HCT116 (cell line): ENCODE measurements around the gene BCR. TPM values are rescaled to one million over a fixed set of nuclear protein-coding genes. Genes with fewer than 3 reads are reported as not detected.

Source experiments
- ATAC-seq: fragments of 200-7000 bp; cut with Tn5 transposase; 2 replicates; pipeline ENCODE4 v1.9.1; 2020; ENCODE audit warnings: mild to moderate bottlenecking, moderate library complexity
- BruUV-seq: library from RNA; stranded (reverse); fragments of 400-500 nt; replicated peaks from 2 replicates; lab custom pipeline; 2021; lab: Mats Ljungman, UMichigan
- CTCF ChIA-PET: fragments of 300-600 bp; sonication (Branson Sonifier 250); formaldehyde crosslinking; loops from one replicate; lab custom pipeline; 2021; ENCODE audit warnings: antibody characterized with exemption; lab: Charles Lee
- POLR2A ChIA-PET: fragments of 300-600, 350-600 bp; sonication (Branson Sonifier 250); formaldehyde crosslinking; loops from one replicate; lab custom pipeline; 2021; ENCODE audit warnings: antibody characterized with exemption; lab: Charles Lee
- RAD21 ChIA-PET, 2 experiments: fragments of 300-600 bp; sonication (Branson Sonifier 250); formaldehyde crosslinking; loops; one replicate each; lab custom pipeline; 2023; ENCODE audit warnings: low total read pairs in 2 of 2; ENCODE audit not compliant: uncharacterized antibody in 2 of 2, unreplicated experiment in 2 of 2, low non-redundant PET in 1 of 2; lab: Charles Lee
- DNase-seq: peaks from one replicate; pipeline ENCODE4 v3.0.0-alpha.2; 2010; ENCODE audit warnings: low read depth, low spot score
- H2AFZ ChIP-seq: fragments of 200-600 bp; shearing (Covaris generic), sonication (generic); 2 replicates; pipeline ENCODE4 v1.6.1; 2017; ENCODE audit warnings: low read depth, mixed run types, mixed read lengths, antibody characterized with exemption, low read length; ENCODE audit not compliant: poor library complexity, severe bottlenecking
- H3K27ac ChIP-seq: 2 replicates; pipeline ENCODE4 v1.5.1; 2012; ENCODE audit warnings: low read depth, low read length
- H3K27me3 ChIP-seq: fragments of 200-600 bp; sonication (generic); 2 replicates; pipeline ENCODE4 v1.6.1; 2016; ENCODE audit warnings: mixed run types, low read length, mixed read lengths; ENCODE audit not compliant: insufficient read depth
- H3K36me3 ChIP-seq, 2 experiments: fragments of 200-500 bp in 1 of 2; fragments of 200-600 bp in 1 of 2; sonication (Bioruptor generic) in 1 of 2; sonication (generic) in 1 of 2; 2 replicates each; pipeline versions ENCODE4 v1.5.1 to v1.6.1; 2014 to 2016; ENCODE audit warnings: low read length in 2 of 2, inconsistent platforms in 1 of 2, mixed read lengths in 1 of 2, mixed run types in 1 of 2; ENCODE audit not compliant: insufficient read depth in 2 of 2, control insufficient read depth in 1 of 2
- H3K4me1 ChIP-seq, 2 experiments: fragments of 200-600 bp in 1 of 2; sonication (generic) in 1 of 2; 2 replicates each; pipeline versions ENCODE4 v1.5.1 to v1.6.1; 2012 to 2017; ENCODE audit warnings: low read length in 2 of 2, inconsistent platforms in 1 of 2, mild to moderate bottlenecking in 1 of 2, mixed read lengths in 1 of 2, mixed run types in 1 of 2, moderate library complexity in 1 of 2; ENCODE audit not compliant: insufficient read depth in 2 of 2, control insufficient read depth in 1 of 2
- H3K4me2 ChIP-seq: fragments of 200-600 bp; sonication (generic); 2 replicates; pipeline ENCODE4 v1.6.1; 2017; ENCODE audit warnings: mixed run types, low read length, mixed read lengths
- H3K4me3 ChIP-seq, 2 experiments: fragments of 200-600 bp in 1 of 2; sonication (generic) in 1 of 2; replicated peaks in 1 of 2; 2 replicates each; pipeline ENCODE4 v1.5.1; 2011 to 2016; ENCODE audit warnings: low read length in 2 of 2, control low read depth in 1 of 2, low read depth in 1 of 2, mild to moderate bottlenecking in 1 of 2, mixed read lengths in 1 of 2, mixed run types in 1 of 2
- H3K79me2 ChIP-seq: fragments of 200-600 bp; sonication (generic); 2 replicates; pipeline ENCODE4 v1.6.1; 2017; ENCODE audit warnings: mild to moderate bottlenecking, mixed run types, low read length, moderate library complexity, mixed read lengths; ENCODE audit not compliant: insufficient read depth
- H3K9ac ChIP-seq: fragments of 200-600 bp; sonication (generic); 2 replicates; pipeline ENCODE4 v1.6.1; 2016; ENCODE audit warnings: low read length, mixed read lengths
- H3K9me2 ChIP-seq: fragments of 200-600 bp; sonication (generic), shearing (Covaris generic); 2 replicates; pipeline ENCODE4 v1.6.1; 2017; ENCODE audit warnings: mixed run types, mild to moderate bottlenecking, moderate library complexity; ENCODE audit not compliant: insufficient read depth
- H3K9me3 ChIP-seq, 2 experiments: fragments of 200-500 bp in 1 of 2; fragments of 200-600 bp in 1 of 2; sonication (Bioruptor generic) in 1 of 2; sonication (generic) in 1 of 2; 2 replicates each; pipeline ENCODE4 v1.6.1; 2014 to 2017; ENCODE audit warnings: low read length in 2 of 2, mixed read lengths in 2 of 2, inconsistent platforms in 1 of 2, low read depth in 1 of 2, mild to moderate bottlenecking in 1 of 2, mixed run types in 1 of 2, moderate library complexity in 1 of 2; ENCODE audit not compliant: control insufficient read depth in 1 of 2, insufficient read depth in 1 of 2
- H4K20me1 ChIP-seq: fragments of 200-600 bp; sonication (generic), shearing (Covaris generic); 2 replicates; pipeline ENCODE4 v1.6.1; 2017; ENCODE audit warnings: mixed run types, mild to moderate bottlenecking, moderate library complexity; ENCODE audit not compliant: insufficient read depth
- CBX3 ChIP-seq: IDR thresholded peaks from 2 replicates; pipeline ENCODE4 v1.6.1; 2012; ENCODE audit warnings: low read depth
- EGR1 ChIP-seq: IDR thresholded peaks from 2 replicates; pipeline ENCODE4 v1.6.1; 2012; ENCODE audit warnings: low read depth
- ELF1 ChIP-seq: IDR thresholded peaks from 2 replicates; pipeline ENCODE4 v1.6.1; 2012; ENCODE audit warnings: low read depth, borderline replicate concordance
- JUND ChIP-seq: IDR thresholded peaks from 2 replicates; pipeline ENCODE4 v1.6.1; 2012
- POLR2A ChIP-seq: IDR thresholded peaks from 2 replicates; pipeline ENCODE4 v1.7.0; 2011; ENCODE audit warnings: borderline replicate concordance; ENCODE audit not compliant: insufficient read depth, insufficient read length; ENCODE audit errors: extremely low read depth
- RAD21 ChIP-seq: IDR thresholded peaks from 2 replicates; pipeline ENCODE4 v1.6.1; 2012; ENCODE audit warnings: low read depth, mild to moderate bottlenecking
- SIN3A ChIP-seq: IDR thresholded peaks from 2 replicates; pipeline ENCODE4 v1.6.1; 2012; ENCODE audit warnings: low read depth
- SP1 ChIP-seq: IDR thresholded peaks from 2 replicates; pipeline ENCODE4 v1.6.1; 2012; ENCODE audit warnings: low read depth
- SRF ChIP-seq: IDR thresholded peaks from 2 replicates; pipeline ENCODE4 v1.6.1; 2012; ENCODE audit warnings: low read depth
- YY1 ChIP-seq: IDR thresholded peaks from 2 replicates; pipeline ENCODE4 v1.6.1; 2011; ENCODE audit warnings: low read length, low read depth, moderate library complexity, mild to moderate bottlenecking; ENCODE audit not compliant: insufficient replicate concordance; ENCODE audit errors: extremely low read depth
- ZFX ChIP-seq: fragments of 450-650 bp; IDR thresholded peaks from 2 replicates; pipeline ENCODE4 v1.6.1; 2017
- intact Hi-C: fragments of 100-400 bp; cut with micrococcal nuclease; formaldehyde crosslinking; loops from 2 replicates; pipeline ENCODE4 v1.10.0; 2022
- total RNA-seq: library from RNA; stranded (reverse); gene quantifications from one replicate; pipeline ENCODE4 v1.2.1, GENCODE V29; 2021; ENCODE audit not compliant: unreplicated experiment
- TF ChIP-seq, protein P1 (sequence below), 3 experiments: fragments of 200-600 bp in 1 of 3; sonication (generic) in 1 of 3; IDR thresholded peaks in 2 of 3; conservative IDR thresholded peaks in 1 of 3; 2 replicates each; pipeline ENCODE4 v1.5.1; 2012 to 2017; ENCODE audit warnings: low read depth in 2 of 3, low read length in 2 of 3, antibody characterized with exemption in 1 of 3, borderline replicate concordance in 1 of 3, control low read depth in 1 of 3, mild to moderate bottlenecking in 1 of 3, mixed read lengths in 1 of 3, mixed run types in 1 of 3, moderate library complexity in 1 of 3; ENCODE audit not compliant: insufficient read depth in 1 of 3

The BCR gene
- total RNA-seq, 1 experiment from 2014 or later, result 39.7 TPM

DNA sequence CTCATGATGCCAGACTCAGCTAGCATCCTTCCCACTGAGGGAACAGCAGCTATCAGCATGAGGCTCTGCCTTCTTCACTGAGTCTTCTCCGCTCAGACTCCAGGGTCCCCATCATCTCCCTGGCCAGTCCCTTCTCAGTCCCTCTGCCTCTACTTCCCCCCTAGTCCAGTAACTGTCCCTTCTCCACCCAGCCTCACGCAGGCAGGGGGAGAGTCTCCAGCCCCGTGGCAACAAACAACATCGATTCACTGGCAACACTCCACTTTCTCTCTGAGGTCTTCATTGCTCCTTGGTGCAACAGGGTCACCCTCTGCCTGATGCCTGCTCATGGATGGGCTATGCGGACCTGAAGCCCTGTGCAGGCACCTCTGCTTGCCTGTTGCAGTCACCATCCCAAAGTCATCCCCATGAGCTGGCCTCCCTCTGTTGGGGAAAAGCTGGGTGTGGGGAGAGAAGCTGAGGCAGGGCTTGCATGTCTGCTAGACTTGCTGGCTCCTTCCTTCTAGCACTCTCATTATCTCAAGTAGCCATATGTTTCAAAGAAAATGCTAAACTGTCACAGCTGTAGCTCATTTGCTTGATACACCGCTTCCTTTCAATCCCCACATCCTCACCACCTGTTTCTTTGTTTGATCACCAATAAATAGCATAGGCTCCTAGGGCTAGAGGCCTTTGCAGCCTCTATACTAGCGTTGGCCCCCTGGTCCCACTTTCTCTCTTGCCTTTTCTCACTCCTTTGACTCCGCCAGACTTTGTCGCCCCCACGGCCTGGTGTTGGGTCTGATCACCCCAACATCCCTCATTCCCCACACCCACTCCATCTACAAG lies 4.3 kb upstream of the BCR start:
- H3K9ac ChIP-seq, result no peak overlapping the region
- no TSS peak for BruUV-seq
- intact Hi-C loops, result loop anchor here (5.0 kb wide), 1 partner anchor 211 kb away; no protein-coding TSS in a partner anchor
- DNase-seq (no peak), ATAC-seq (no peak)
- ChIA-PET CTCF (interaction anchor here (3.2 kb wide), 1 partner anchor 210 kb away, joined by 12 read pairs; no protein-coding TSS in a partner anchor), RAD21 (no interaction called here), POLR2A (no interaction called here)
- H3K4me3 ChIP-seq, result no peak overlapping the region
- TF ChIP-seq CBX3, result peak; percentile 50; the same call in 1 of the 2 replicates
- TF ChIP-seq POLR2A, result no peak
- no peaks in the 10 kb centered on the region for H3K9me2 ChIP-seq
- no peaks in the 10 kb centered on the region for H3K36me3 ChIP-seq
- H3K4me1 ChIP-seq, result peaks cover 10 to 21% of the 10 kb centered on the region in 2 experiments
- peaks cover 14 to 18% of the 10 kb centered on the region in 2 experiments; a peak in 2 of 4 replicates for H3K9me3 ChIP-seq
- no peak overlapping the region for H3K27ac ChIP-seq
- H3K4me2 ChIP-seq, result no peak overlapping the region
- H4K20me1 ChIP-seq, result no peaks in the 10 kb centered on the region
- no peaks in the 10 kb centered on the region for H3K27me3 ChIP-seq
- no peaks in the 10 kb centered on the region for H3K79me2 ChIP-seq
- no peak overlapping the region for H2AFZ ChIP-seq

DNA sequence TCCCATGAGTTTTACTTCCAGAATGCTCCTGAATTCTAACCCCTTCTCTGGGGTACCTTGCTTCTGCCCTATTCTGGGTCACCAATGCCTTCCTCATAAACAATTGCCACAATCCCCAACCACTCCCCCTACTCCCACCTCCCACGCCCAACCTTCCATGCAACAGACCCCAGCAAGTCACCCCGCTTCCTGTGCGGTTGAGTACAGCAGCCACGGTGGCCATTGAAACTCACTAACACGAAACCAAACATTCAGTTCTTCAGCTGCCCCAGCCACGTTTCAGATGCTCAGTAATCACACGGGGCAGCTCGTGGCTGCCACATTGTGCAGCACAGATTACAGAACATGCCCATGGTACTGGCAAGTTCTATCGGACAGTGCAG lies 3.7 kb upstream of the BCR start:
- BruUV-seq, result no TSS peak
- intact Hi-C loops, result loop anchor here (5.0 kb wide), 1 partner anchor 211 kb away; no protein-coding TSS in a partner anchor
- no peak for ATAC-seq
- peaks cover 11 to 25% of the 10 kb centered on the region in 2 experiments for H3K4me1 ChIP-seq
- no peak for DNase-seq
- no peaks in the 10 kb centered on the region for H3K9me2 ChIP-seq
- TF ChIP-seq SIN3A, result no peak
- no peak for TF ChIP-seq POLR2A
- no peak for TF ChIP-seq SRF
- TF ChIP-seq, protein P1, sequence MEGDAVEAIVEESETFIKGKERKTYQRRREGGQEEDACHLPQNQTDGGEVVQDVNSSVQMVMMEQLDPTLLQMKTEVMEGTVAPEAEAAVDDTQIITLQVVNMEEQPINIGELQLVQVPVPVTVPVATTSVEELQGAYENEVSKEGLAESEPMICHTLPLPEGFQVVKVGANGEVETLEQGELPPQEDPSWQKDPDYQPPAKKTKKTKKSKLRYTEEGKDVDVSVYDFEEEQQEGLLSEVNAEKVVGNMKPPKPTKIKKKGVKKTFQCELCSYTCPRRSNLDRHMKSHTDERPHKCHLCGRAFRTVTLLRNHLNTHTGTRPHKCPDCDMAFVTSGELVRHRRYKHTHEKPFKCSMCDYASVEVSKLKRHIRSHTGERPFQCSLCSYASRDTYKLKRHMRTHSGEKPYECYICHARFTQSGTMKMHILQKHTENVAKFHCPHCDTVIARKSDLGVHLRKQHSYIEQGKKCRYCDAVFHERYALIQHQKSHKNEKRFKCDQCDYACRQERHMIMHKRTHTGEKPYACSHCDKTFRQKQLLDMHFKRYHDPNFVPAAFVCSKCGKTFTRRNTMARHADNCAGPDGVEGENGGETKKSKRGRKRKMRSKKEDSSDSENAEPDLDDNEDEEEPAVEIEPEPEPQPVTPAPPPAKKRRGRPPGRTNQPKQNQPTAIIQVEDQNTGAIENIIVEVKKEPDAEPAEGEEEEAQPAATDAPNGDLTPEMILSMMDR (IDR thresholded peaks at IDR 0.05 in 2 of 3, conservative IDR thresholded peaks at IDR 0.05 in 1 of 3; ENCODE audit: borderline replicate concordance in 1 of 3, insufficient read depth in 1 of 3, low read depth in 2 of 3, low read length in 2 of 3), result no peak
- no peak for TF ChIP-seq CBX3
- no peak for TF ChIP-seq ELF1
- no peak for TF ChIP-seq EGR1
- no peak for TF ChIP-seq ZFX
- no peak for TF ChIP-seq RAD21
- no peak for TF ChIP-seq YY1
- no peak for TF ChIP-seq JUND
- no peak for TF ChIP-seq SP1
- no peaks in the 10 kb centered on the region for H3K27me3 ChIP-seq
- H2AFZ ChIP-seq, result no peak overlapping the region
- H3K36me3 ChIP-seq, result no peaks in the 10 kb centered on the region
- peaks cover 14 to 18% of the 10 kb centered on the region in 2 experiments; a peak in 2 of 4 replicates for H3K9me3 ChIP-seq
- CTCF ChIA-PET, result no interaction called here
- no peaks in the 10 kb centered on the region for H4K20me1 ChIP-seq
- H3K27ac ChIP-seq, result no peak overlapping the region
- POLR2A ChIA-PET, result no interaction called here
- no peak overlapping the region for H3K4me3 ChIP-seq
- RAD21 ChIA-PET, result no interaction called here
- no peak overlapping the region for H3K9ac ChIP-seq
- H3K79me2 ChIP-seq, result peaks cover 5% of the 10 kb centered on the region
- H3K4me2 ChIP-seq, result no peak overlapping the region
